HCT116 (cell line): Measurements from ENCODE around the gene SHCBP1L. TPM values are rescaled to one million over a fixed set of nuclear protein-coding genes. Genes with fewer than 3 reads are reported as not detected.

ENCODE experiments used
- ATAC-seq: fragments of 200-7000 bp; cut with Tn5 transposase; 2 replicates; pipeline ENCODE4 v1.9.1; 2020; ENCODE audit warnings: mild to moderate bottlenecking, moderate library complexity
- BruUV-seq: library from RNA; stranded (reverse); fragments of 400-500 nt; replicated peaks from 2 replicates; lab custom pipeline; 2021; lab: Mats Ljungman, UMichigan
- CTCF ChIA-PET: fragments of 300-600 bp; sonication (Branson Sonifier 250); formaldehyde crosslinking; loops from one replicate; lab custom pipeline; 2021; ENCODE audit warnings: antibody characterized with exemption; lab: Charles Lee
- POLR2A ChIA-PET: fragments of 300-600, 350-600 bp; sonication (Branson Sonifier 250); formaldehyde crosslinking; loops from one replicate; lab custom pipeline; 2021; ENCODE audit warnings: antibody characterized with exemption; lab: Charles Lee
- RAD21 ChIA-PET, 2 experiments: fragments of 300-600 bp; sonication (Branson Sonifier 250); formaldehyde crosslinking; loops; one replicate each; lab custom pipeline; 2023; ENCODE audit warnings: low total read pairs in 2 of 2; ENCODE audit not compliant: uncharacterized antibody in 2 of 2, unreplicated experiment in 2 of 2, low non-redundant PET in 1 of 2; lab: Charles Lee
- DNase-seq: peaks from one replicate; pipeline ENCODE4 v3.0.0-alpha.2; 2010; ENCODE audit warnings: low read depth, low spot score
- H2AFZ ChIP-seq: fragments of 200-600 bp; shearing (Covaris generic), sonication (generic); 2 replicates; pipeline ENCODE4 v1.6.1; 2017; ENCODE audit warnings: low read depth, mixed run types, mixed read lengths, antibody characterized with exemption, low read length; ENCODE audit not compliant: poor library complexity, severe bottlenecking
- H3K27ac ChIP-seq: 2 replicates; pipeline ENCODE4 v1.5.1; 2012; ENCODE audit warnings: low read depth, low read length
- H3K27me3 ChIP-seq: fragments of 200-600 bp; sonication (generic); 2 replicates; pipeline ENCODE4 v1.6.1; 2016; ENCODE audit warnings: mixed run types, low read length, mixed read lengths; ENCODE audit not compliant: insufficient read depth
- H3K36me3 ChIP-seq, 2 experiments: fragments of 200-500 bp in 1 of 2; fragments of 200-600 bp in 1 of 2; sonication (Bioruptor generic) in 1 of 2; sonication (generic) in 1 of 2; 2 replicates each; pipeline versions ENCODE4 v1.5.1 to v1.6.1; 2014 to 2016; ENCODE audit warnings: low read length in 2 of 2, inconsistent platforms in 1 of 2, mixed read lengths in 1 of 2, mixed run types in 1 of 2; ENCODE audit not compliant: insufficient read depth in 2 of 2, control insufficient read depth in 1 of 2
- H3K4me1 ChIP-seq, 2 experiments: fragments of 200-600 bp in 1 of 2; sonication (generic) in 1 of 2; 2 replicates each; pipeline versions ENCODE4 v1.5.1 to v1.6.1; 2012 to 2017; ENCODE audit warnings: low read length in 2 of 2, inconsistent platforms in 1 of 2, mild to moderate bottlenecking in 1 of 2, mixed read lengths in 1 of 2, mixed run types in 1 of 2, moderate library complexity in 1 of 2; ENCODE audit not compliant: insufficient read depth in 2 of 2, control insufficient read depth in 1 of 2
- H3K4me2 ChIP-seq: fragments of 200-600 bp; sonication (generic); 2 replicates; pipeline ENCODE4 v1.6.1; 2017; ENCODE audit warnings: mixed run types, low read length, mixed read lengths
- H3K4me3 ChIP-seq, 2 experiments: fragments of 200-600 bp in 1 of 2; sonication (generic) in 1 of 2; replicated peaks in 1 of 2; 2 replicates each; pipeline ENCODE4 v1.5.1; 2011 to 2016; ENCODE audit warnings: low read length in 2 of 2, control low read depth in 1 of 2, low read depth in 1 of 2, mild to moderate bottlenecking in 1 of 2, mixed read lengths in 1 of 2, mixed run types in 1 of 2
- H3K79me2 ChIP-seq: fragments of 200-600 bp; sonication (generic); 2 replicates; pipeline ENCODE4 v1.6.1; 2017; ENCODE audit warnings: mild to moderate bottlenecking, mixed run types, low read length, moderate library complexity, mixed read lengths; ENCODE audit not compliant: insufficient read depth
- H3K9ac ChIP-seq: fragments of 200-600 bp; sonication (generic); 2 replicates; pipeline ENCODE4 v1.6.1; 2016; ENCODE audit warnings: low read length, mixed read lengths
- H3K9me2 ChIP-seq: fragments of 200-600 bp; sonication (generic), shearing (Covaris generic); 2 replicates; pipeline ENCODE4 v1.6.1; 2017; ENCODE audit warnings: mixed run types, mild to moderate bottlenecking, moderate library complexity; ENCODE audit not compliant: insufficient read depth
- H3K9me3 ChIP-seq, 2 experiments: fragments of 200-500 bp in 1 of 2; fragments of 200-600 bp in 1 of 2; sonication (Bioruptor generic) in 1 of 2; sonication (generic) in 1 of 2; 2 replicates each; pipeline ENCODE4 v1.6.1; 2014 to 2017; ENCODE audit warnings: low read length in 2 of 2, mixed read lengths in 2 of 2, inconsistent platforms in 1 of 2, low read depth in 1 of 2, mild to moderate bottlenecking in 1 of 2, mixed run types in 1 of 2, moderate library complexity in 1 of 2; ENCODE audit not compliant: control insufficient read depth in 1 of 2, insufficient read depth in 1 of 2
- H4K20me1 ChIP-seq: fragments of 200-600 bp; sonication (generic), shearing (Covaris generic); 2 replicates; pipeline ENCODE4 v1.6.1; 2017; ENCODE audit warnings: mixed run types, mild to moderate bottlenecking, moderate library complexity; ENCODE audit not compliant: insufficient read depth
- CBX3 ChIP-seq: IDR thresholded peaks from 2 replicates; pipeline ENCODE4 v1.6.1; 2012; ENCODE audit warnings: low read depth
- CEBPB ChIP-seq: IDR thresholded peaks from 2 replicates; pipeline ENCODE4 v1.6.1; 2012; ENCODE audit warnings: low read depth
- EGR1 ChIP-seq: IDR thresholded peaks from 2 replicates; pipeline ENCODE4 v1.6.1; 2012; ENCODE audit warnings: low read depth
- ELF1 ChIP-seq: IDR thresholded peaks from 2 replicates; pipeline ENCODE4 v1.6.1; 2012; ENCODE audit warnings: low read depth, borderline replicate concordance
- EZH2 ChIP-seq: fragments of 200-600 bp; sonication (generic); IDR thresholded peaks from 2 replicates; pipeline ENCODE4 v1.6.1; 2017; ENCODE audit warnings: antibody characterized with exemption, mixed run types
- EZH2phosphoT487 ChIP-seq: fragments of 200-600 bp; IDR thresholded peaks from 2 replicates; pipeline ENCODE4 v1.6.1; 2018; ENCODE audit warnings: antibody characterized with exemption, borderline replicate concordance
- FOSL1 ChIP-seq: IDR thresholded peaks from 2 replicates; pipeline ENCODE4 v1.6.1; 2012; ENCODE audit warnings: low read depth
- MAX ChIP-seq: IDR thresholded peaks from 2 replicates; pipeline ENCODE4 v1.6.1; 2012
- POLR2A ChIP-seq: IDR thresholded peaks from 2 replicates; pipeline ENCODE4 v1.7.0; 2011; ENCODE audit warnings: borderline replicate concordance; ENCODE audit not compliant: insufficient read depth, insufficient read length; ENCODE audit errors: extremely low read depth
- RAD21 ChIP-seq: IDR thresholded peaks from 2 replicates; pipeline ENCODE4 v1.6.1; 2012; ENCODE audit warnings: low read depth, mild to moderate bottlenecking
- REST ChIP-seq: IDR thresholded peaks from 2 replicates; pipeline ENCODE4 v1.6.1; 2012; ENCODE audit warnings: low read depth
- SIN3A ChIP-seq: IDR thresholded peaks from 2 replicates; pipeline ENCODE4 v1.6.1; 2012; ENCODE audit warnings: low read depth
- SRF ChIP-seq: IDR thresholded peaks from 2 replicates; pipeline ENCODE4 v1.6.1; 2012; ENCODE audit warnings: low read depth
- TCF7L2 ChIP-seq: IDR thresholded peaks from 2 replicates; pipeline ENCODE4 v1.7.0; 2011; ENCODE audit warnings: borderline replicate concordance, inconsistent platforms; ENCODE audit not compliant: insufficient read depth, insufficient read length; ENCODE audit errors: extremely low read depth
- YY1 ChIP-seq: IDR thresholded peaks from 2 replicates; pipeline ENCODE4 v1.6.1; 2011; ENCODE audit warnings: low read length, low read depth, moderate library complexity, mild to moderate bottlenecking; ENCODE audit not compliant: insufficient replicate concordance; ENCODE audit errors: extremely low read depth
- ZFX ChIP-seq: fragments of 450-650 bp; IDR thresholded peaks from 2 replicates; pipeline ENCODE4 v1.6.1; 2017
- ZNF274 ChIP-seq: fragments of 200-500 bp; sonication (Bioruptor generic); IDR thresholded peaks from 2 replicates; pipeline ENCODE4 v1.6.1; 2014; ENCODE audit warnings: mild to moderate bottlenecking, low read depth, low read length, inconsistent platforms
- intact Hi-C: fragments of 100-400 bp; cut with micrococcal nuclease; formaldehyde crosslinking; loops from 2 replicates; pipeline ENCODE4 v1.10.0; 2022
- total RNA-seq: library from RNA; stranded (reverse); gene quantifications from one replicate; pipeline ENCODE4 v1.2.1, GENCODE V29; 2021; ENCODE audit not compliant: unreplicated experiment
- TF ChIP-seq, protein P1 (sequence below), 3 experiments: fragments of 200-600 bp in 1 of 3; sonication (generic) in 1 of 3; IDR thresholded peaks in 2 of 3; conservative IDR thresholded peaks in 1 of 3; 2 replicates each; pipeline ENCODE4 v1.5.1; 2012 to 2017; ENCODE audit warnings: low read depth in 2 of 3, low read length in 2 of 3, antibody characterized with exemption in 1 of 3, borderline replicate concordance in 1 of 3, control low read depth in 1 of 3, mild to moderate bottlenecking in 1 of 3, mixed read lengths in 1 of 3, mixed run types in 1 of 3, moderate library complexity in 1 of 3; ENCODE audit not compliant: insufficient read depth in 1 of 3

SHCBP1L gene
- total RNA-seq, 1 experiment from 2014 or later, result not detected

DNA sequence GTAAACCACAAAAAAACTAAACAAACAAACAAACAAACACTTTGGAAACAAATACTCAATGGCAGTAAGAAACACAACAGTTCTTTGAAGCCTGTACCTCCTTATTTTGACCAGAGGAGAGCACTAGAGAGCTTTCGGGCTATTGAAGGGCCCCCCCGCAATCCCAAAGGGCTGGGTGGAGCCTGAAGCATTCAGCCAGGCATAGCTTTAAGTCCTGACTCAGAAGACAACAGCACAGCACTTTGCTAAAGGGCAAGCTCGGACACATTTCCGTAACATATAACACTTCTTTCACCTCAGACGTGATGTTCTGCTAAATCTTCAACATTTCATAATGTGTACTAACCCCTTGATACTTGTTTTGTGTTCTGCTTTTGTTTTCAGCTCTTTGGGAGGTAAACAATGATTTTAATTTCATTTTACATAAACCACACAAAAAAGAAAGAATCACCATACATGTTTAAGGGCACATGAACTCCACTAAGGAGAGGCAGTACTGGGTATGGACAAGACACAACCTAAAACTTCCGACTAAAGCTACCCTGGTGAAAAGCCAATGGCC is 9.7 kb upstream of the SHCBP1L start (continued):
- TF ChIP-seq MAX, result peak; percentile 28; the same call in 1 of the 2 replicates
- TF ChIP-seq CEBPB, result no peak
- no peak for TF ChIP-seq ZNF274
- peak; percentile 99 for TF ChIP-seq RAD21
- TF ChIP-seq, all 23 proteins: peak for 8

- Histone ChIP-seq H3K4me1 (peaks cover 2 to 6% of the 10 kb centered on the region in 2 experiments; a peak in 3 of 4 replicates), H2AFZ (no peak overlapping the region), H3K79me2 (no peaks in the 10 kb centered on the region), H3K4me2 (no peak overlapping the region), H3K9ac (no peak overlapping the region), H3K36me3 (no peaks in the 10 kb centered on the region), H3K27me3 (no peaks in the 10 kb centered on the region), H3K9me3 (no peaks in the 10 kb centered on the region), H3K4me3 (no peak overlapping the region), H3K27ac (no peak overlapping the region), H4K20me1 (no peaks in the 10 kb centered on the region), H3K9me2 (no peaks in the 10 kb centered on the region)
- ChIA-PET CTCF (no interaction called here), POLR2A (no interaction called here), RAD21 (no interaction called here)
- intact Hi-C loops, result loop anchor here (5.0 to 10.0 kb wide), 3 partner anchors 135 to 662 kb away; partner anchors contain the start of gene SMG7
- DNase-seq (no peak), ATAC-seq (no peak)
- no TSS peak for BruUV-seq
- no peak for TF ChIP-seq FOSL1
- no peak for TF ChIP-seq YY1
- no peak for TF ChIP-seq POLR2A
- TF ChIP-seq ELF1, result no peak
- TF ChIP-seq REST, result no peak
- TF ChIP-seq EZH2, result no peak
- TF ChIP-seq EGR1, result no peak
- no peak for TF ChIP-seq EZH2phosphoT487
- TF ChIP-seq CEBPB, result no peak
- TF ChIP-seq SRF, result no peak
- no peak for TF ChIP-seq SIN3A
- TF ChIP-seq TCF7L2, result no peak
- TF ChIP-seq CBX3, result no peak
- TF ChIP-seq ZNF274, result no peak
- no peak for TF ChIP-seq ZFX
- TF ChIP-seq, protein P1, sequence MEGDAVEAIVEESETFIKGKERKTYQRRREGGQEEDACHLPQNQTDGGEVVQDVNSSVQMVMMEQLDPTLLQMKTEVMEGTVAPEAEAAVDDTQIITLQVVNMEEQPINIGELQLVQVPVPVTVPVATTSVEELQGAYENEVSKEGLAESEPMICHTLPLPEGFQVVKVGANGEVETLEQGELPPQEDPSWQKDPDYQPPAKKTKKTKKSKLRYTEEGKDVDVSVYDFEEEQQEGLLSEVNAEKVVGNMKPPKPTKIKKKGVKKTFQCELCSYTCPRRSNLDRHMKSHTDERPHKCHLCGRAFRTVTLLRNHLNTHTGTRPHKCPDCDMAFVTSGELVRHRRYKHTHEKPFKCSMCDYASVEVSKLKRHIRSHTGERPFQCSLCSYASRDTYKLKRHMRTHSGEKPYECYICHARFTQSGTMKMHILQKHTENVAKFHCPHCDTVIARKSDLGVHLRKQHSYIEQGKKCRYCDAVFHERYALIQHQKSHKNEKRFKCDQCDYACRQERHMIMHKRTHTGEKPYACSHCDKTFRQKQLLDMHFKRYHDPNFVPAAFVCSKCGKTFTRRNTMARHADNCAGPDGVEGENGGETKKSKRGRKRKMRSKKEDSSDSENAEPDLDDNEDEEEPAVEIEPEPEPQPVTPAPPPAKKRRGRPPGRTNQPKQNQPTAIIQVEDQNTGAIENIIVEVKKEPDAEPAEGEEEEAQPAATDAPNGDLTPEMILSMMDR (IDR thresholded peaks at IDR 0.05 in 2 of 3, conservative IDR thresholded peaks at IDR 0.05 in 1 of 3; ENCODE audit: borderline replicate concordance in 1 of 3, insufficient read depth in 1 of 3, low read depth in 2 of 3, low read length in 2 of 3), result no peak
Observed at GRCh38 chr1:182960046-182960445, 7.1 kb upstream of the SHCBP1L start.
